SU-DHL-6 (cell line): ENCODE results near the gene WWOX.

Experiments used
- H2AFZ ChIP-seq: fragments of 200-600 bp; sonication (generic); 2 replicates; pipeline ENCODE4 v1.6.1; 2014; ENCODE audit warnings: low read depth, mild to moderate bottlenecking, moderate library complexity, mixed read lengths, antibody characterized with exemption, low read length; ENCODE audit not compliant: severe bottlenecking
- H3F3A ChIP-seq: fragments of 200-600 bp; shearing (Covaris generic); 2 replicates; pipeline ENCODE4 v1.6.0; 2016; ENCODE audit warnings: antibody characterized with exemption, mild to moderate bottlenecking; ENCODE audit not compliant: insufficient read depth
- H3K27ac ChIP-seq: fragments of 200-600 bp; sonication (generic); 2 replicates; pipeline ENCODE4 v1.5.1; 2016; ENCODE audit warnings: low read depth, mild to moderate bottlenecking, low read length, moderate library complexity, mixed read lengths
- H3K27me3 ChIP-seq: fragments of 200-600 bp; sonication (generic), shearing (Covaris generic); 2 replicates; pipeline ENCODE4 v1.6.0; 2014; ENCODE audit warnings: mild to moderate bottlenecking, low read length
- H3K36me3 ChIP-seq: fragments of 200-600 bp; sonication (generic); 2 replicates; pipeline ENCODE4 v1.6.1; 2014; ENCODE audit warnings: mild to moderate bottlenecking, low read length, mixed read lengths
- H3K4me2 ChIP-seq: fragments of 300-600, 200-600 bp; shearing (Covaris generic), sonication (generic); 2 replicates; pipeline ENCODE4 v1.6.0; 2014; ENCODE audit warnings: low read length, low read depth, mild to moderate bottlenecking; ENCODE audit not compliant: poor library complexity, severe bottlenecking
- H3K4me3 ChIP-seq: fragments of 200-600 bp; sonication (generic); 2 replicates; pipeline ENCODE4 v1.5.1; 2014; ENCODE audit warnings: antibody characterized with exemption, low read length, mild to moderate bottlenecking, mixed read lengths; ENCODE audit not compliant: insufficient read depth, poor library complexity, severe bottlenecking
- H3K79me2 ChIP-seq: fragments of 200-600 bp; sonication (generic); 2 replicates; pipeline ENCODE4 v1.6.1; 2014; ENCODE audit warnings: mild to moderate bottlenecking, low read length, moderate library complexity; ENCODE audit not compliant: insufficient read depth
- H3K9ac ChIP-seq: fragments of 200-600 bp; sonication (generic); 2 replicates; pipeline ENCODE4 v1.7.0; 2014; ENCODE audit warnings: mild to moderate bottlenecking, low read length
- H3K9me2 ChIP-seq: fragments of 200-600 bp; sonication (generic); replicated peaks from 2 replicates; pipeline ENCODE4 v1.6.1; 2014; ENCODE audit warnings: low read length; ENCODE audit not compliant: insufficient read depth
- H3K9me3 ChIP-seq: fragments of 200-600 bp; sonication (generic); 2 replicates; pipeline ENCODE4 v1.6.1; 2014; ENCODE audit warnings: low read length, mixed read lengths; ENCODE audit not compliant: insufficient read depth
- H4K20me1 ChIP-seq: fragments of 200-600 bp; sonication (generic); 2 replicates; pipeline ENCODE4 v1.6.1; 2014; ENCODE audit warnings: low read depth, mild to moderate bottlenecking, antibody characterized with exemption, low read length, moderate library complexity, mixed read lengths
- CTCF ChIP-seq: fragments of 200-600 bp; sonication (generic); IDR thresholded peaks from one replicate; pipeline ENCODE4 v1.5.1; 2017; ENCODE audit warnings: antibody characterized with exemption, mild to moderate bottlenecking, low read length, moderate library complexity; ENCODE audit not compliant: insufficient read depth, poor library complexity, severe bottlenecking
- EZH2phosphoT487 ChIP-seq: fragments of 200-600 bp; sonication (generic), shearing (Covaris generic); conservative IDR thresholded peaks from 2 replicates; pipeline ENCODE4 v1.6.1; 2018; ENCODE audit warnings: mild to moderate bottlenecking, antibody characterized with exemption, low read length, moderate library complexity, mixed read lengths

The WWOX gene

GRCh38 chr16:78505544-78506366 is 406.3 kb downstream of the WWOX start:
- Histone ChIP-seq H3K9me2 (no peaks in the 10 kb centered on the region), H3K4me3 (no peak overlapping the region), H4K20me1 (no peaks in the 10 kb centered on the region), H3K79me2 (no peaks in the 10 kb centered on the region), H3K9me3 (no peaks in the 10 kb centered on the region), H3F3A (no peaks in the 10 kb centered on the region), H2AFZ (no peak overlapping the region), H3K27me3 (no peaks in the 10 kb centered on the region), H3K36me3 (no peaks in the 10 kb centered on the region), H3K9ac (no peak overlapping the region), H3K4me2 (no peak overlapping the region), H3K27ac (no peak overlapping the region)
- no peak for TF ChIP-seq CTCF
- no peak for TF ChIP-seq EZH2phosphoT487

DNA sequence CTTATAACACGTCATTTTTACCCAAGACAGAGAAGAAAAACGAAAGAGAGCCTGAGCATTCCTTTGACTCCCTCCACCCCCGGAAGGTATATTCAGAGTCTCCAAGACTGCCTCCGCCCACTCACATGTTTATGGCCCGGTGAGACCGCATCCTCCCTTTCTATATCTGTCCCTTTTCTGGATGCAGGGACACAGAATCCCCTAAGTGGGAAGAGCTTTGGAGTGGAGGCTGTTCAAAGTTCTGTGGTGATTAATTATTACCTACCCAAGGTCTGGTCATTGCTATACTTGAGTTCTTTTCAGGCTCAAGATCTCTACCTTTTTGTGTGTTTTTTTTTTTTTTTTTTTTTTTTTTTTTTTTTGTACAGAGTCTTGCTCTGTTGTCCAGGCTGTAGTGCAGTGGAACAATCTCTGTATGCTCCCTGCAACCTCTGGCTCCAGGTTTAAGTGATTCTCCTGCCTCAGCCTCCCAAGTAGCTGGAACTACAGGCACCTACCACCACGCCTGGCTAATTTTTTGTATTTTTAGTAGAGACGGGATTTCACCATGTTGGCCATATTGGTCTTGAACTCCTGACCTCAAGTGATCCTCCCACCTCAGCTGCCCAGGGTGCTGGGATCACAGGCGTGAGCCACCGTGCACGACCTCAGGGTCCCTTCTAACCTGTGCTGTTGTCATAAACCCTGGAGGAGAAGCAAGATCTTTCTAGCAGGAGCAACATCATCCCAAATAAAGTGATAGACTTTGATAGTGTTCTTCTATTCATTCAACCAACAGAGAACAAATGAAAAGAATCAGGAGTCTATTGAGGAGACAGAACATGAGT is 407.1 kb downstream of the WWOX start:
- H4K20me1 ChIP-seq = no peaks in the 10 kb centered on the region
- no peak overlapping the region for H3K4me3 ChIP-seq
- H2AFZ ChIP-seq = no peak overlapping the region
- H3K27me3 ChIP-seq = no peaks in the 10 kb centered on the region
- H3K9me2 ChIP-seq = no peaks in the 10 kb centered on the region
- no peaks in the 10 kb centered on the region for H3K9me3 ChIP-seq
- H3K36me3 ChIP-seq = no peaks in the 10 kb centered on the region
- no peak overlapping the region for H3K27ac ChIP-seq
- TF ChIP-seq CTCF (no peak), EZH2phosphoT487 (no peak)
- H3K79me2 ChIP-seq = no peaks in the 10 kb centered on the region
- no peak overlapping the region for H3K9ac ChIP-seq
- no peaks in the 10 kb centered on the region for H3F3A ChIP-seq
- H3K4me2 ChIP-seq = no peak overlapping the region

- no peak overlapping the region for H3K9ac ChIP-seq
- H3K4me3 ChIP-seq = no peak overlapping the region
- no peaks in the 10 kb centered on the region for H3K79me2 ChIP-seq
- H2AFZ ChIP-seq = no peak overlapping the region
- H3K36me3 ChIP-seq = no peaks in the 10 kb centered on the region
- no peak overlapping the region for H3K4me2 ChIP-seq
- no peaks in the 10 kb centered on the region for H3K27me3 ChIP-seq
- H3K9me3 ChIP-seq = no peaks in the 10 kb centered on the region
- no peaks in the 10 kb centered on the region for H4K20me1 ChIP-seq
- TF ChIP-seq EZH2phosphoT487 (no peak), CTCF (no peak)
- no peaks in the 10 kb centered on the region for H3K9me2 ChIP-seq
- no peaks in the 10 kb centered on the region for H3F3A ChIP-seq
- no peak overlapping the region for H3K27ac ChIP-seq
These were observed 408.1 kb downstream of the WWOX start for GRCh38 chr16:78507576-78507975.
